ENCODE results near the gene PRSS36.

Gene PRSS36

DNA sequence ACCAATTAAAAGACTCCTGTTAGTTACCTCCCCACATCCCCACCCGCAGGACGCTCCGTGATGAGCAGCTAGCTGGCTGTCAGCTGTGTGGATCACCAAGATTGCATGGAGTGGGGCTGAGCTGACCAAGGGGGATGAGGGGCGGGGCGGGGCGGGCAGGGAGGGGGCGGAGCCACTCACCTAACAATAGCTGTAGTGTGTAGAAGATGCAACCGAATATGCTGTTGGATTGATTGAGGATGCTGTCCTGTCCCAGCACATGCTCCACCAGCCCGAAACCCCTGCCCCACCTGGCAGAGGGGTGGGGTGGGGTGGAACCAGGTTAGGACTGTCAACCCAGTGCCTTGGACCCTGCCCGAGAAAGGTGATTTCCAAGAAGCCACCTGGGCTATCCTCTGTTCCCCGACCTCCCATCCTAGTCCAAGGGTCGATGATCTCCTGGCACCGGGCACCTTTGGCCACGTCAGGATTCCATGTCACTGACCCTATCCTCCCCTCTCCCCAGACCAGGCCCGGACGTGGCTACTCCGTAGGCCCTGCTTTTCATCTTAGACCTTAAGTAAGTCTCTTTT, 56.6 kb downstream of the PRSS36 start:
- Mint-ChIP-seq H3K4me1 (peaks cover 25% of the 10 kb centered on the region), H3K27ac (no peak overlapping the region), H3K9me3 (no peaks in the 10 kb centered on the region), H3K36me3 (ENCODE audit: low read depth) (peaks cover 6% of the 10 kb centered on the region), H3K27me3 (no peaks in the 10 kb centered on the region), H3K4me3 (peak overlapping the region; percentile 97)
- DNase-seq, result no peak
- no peak for ATAC-seq

GRCh38 chr16:31092330-31092729, 57.5 kb downstream of the PRSS36 start:
- peaks cover 6% of the 10 kb centered on the region for H3K36me3 Mint-ChIP-seq (ENCODE audit: low read depth)
- no peaks in the 10 kb centered on the region for H3K9me3 Mint-ChIP-seq
- H3K4me3 Mint-ChIP-seq, result peak overlapping the region; percentile 26
- H3K4me1 Mint-ChIP-seq, result peaks cover 25% of the 10 kb centered on the region
- H3K27ac Mint-ChIP-seq, result no peak overlapping the region
- ATAC-seq, result no peak
- DNase-seq, result no peak
- H3K27me3 Mint-ChIP-seq, result no peaks in the 10 kb centered on the region

DNA sequence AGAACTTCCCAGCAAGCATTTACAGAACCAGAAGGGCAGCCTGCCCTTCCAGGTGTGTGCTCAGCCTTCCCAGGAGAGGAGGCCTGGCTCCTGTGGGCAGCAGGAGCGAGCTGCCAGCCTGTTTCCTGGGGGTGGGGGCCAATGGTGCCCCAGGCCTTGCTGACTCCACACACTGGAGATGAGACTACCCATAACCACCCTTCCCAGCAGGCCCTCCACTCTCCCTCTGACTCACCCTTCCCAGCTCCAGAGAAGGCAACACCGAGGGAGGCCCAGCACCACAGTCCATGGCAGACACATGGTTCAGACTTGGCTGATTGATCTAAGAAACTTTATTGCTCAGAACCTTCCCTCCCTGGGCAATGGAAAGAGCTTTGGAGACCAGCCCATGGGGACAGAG, 59.3 kb downstream of the PRSS36 start:
- Mint-ChIP-seq H3K9me3 (no peaks in the 10 kb centered on the region), H3K27me3 (no peaks in the 10 kb centered on the region), H3K4me1 (peaks cover 19% of the 10 kb centered on the region), H3K4me3 (no peak overlapping the region), H3K27ac (no peak overlapping the region), H3K36me3 (ENCODE audit: low read depth) (peaks cover 6% of the 10 kb centered on the region)
- no peak for DNase-seq
- ATAC-seq, result no peak

GRCh38 chr16:31089199-31089598, 60.7 kb downstream of the PRSS36 start:
- H3K4me1 Mint-ChIP-seq, result peaks cover 10% of the 10 kb centered on the region
- no peak for DNase-seq
- no peaks in the 10 kb centered on the region for H3K9me3 Mint-ChIP-seq
- H3K36me3 Mint-ChIP-seq (ENCODE audit: low read depth), result peaks cover 6% of the 10 kb centered on the region
- H3K27ac Mint-ChIP-seq, result peak overlapping the region; percentile 55
- no peaks in the 10 kb centered on the region for H3K27me3 Mint-ChIP-seq
- no peak overlapping the region for H3K4me3 Mint-ChIP-seq
- no peak for ATAC-seq
